Fibroblast of lung (primary cell): ENCODE data around the gene STEEP1. TPM values are rescaled to one million over a fixed set of nuclear protein-coding genes. Genes with fewer than 3 reads are reported as not detected.

Experiments
- DNase-seq, 2 donors: peaks; one replicate each; pipeline versions ENCODE4 v3.0.0 to v3.0.0-alpha.2; 2010; ENCODE audit warnings: low read depth in 2 of 2
- H2AFZ ChIP-seq: 2 replicates; pipeline ENCODE4 v1.5.1; 2012; ENCODE audit warnings: low read length, control low read depth, inconsistent platforms
- H3K27ac ChIP-seq: 2 replicates; pipeline ENCODE4 v1.5.1; 2011; ENCODE audit warnings: low read length, control low read depth; ENCODE audit not compliant: insufficient read depth
- H3K27me3 ChIP-seq: 2 replicates; pipeline ENCODE4 v1.5.1; 2011; ENCODE audit warnings: mild to moderate bottlenecking, low read length; ENCODE audit not compliant: control insufficient read depth, insufficient read depth
- H3K36me3 ChIP-seq: 2 replicates; pipeline ENCODE4 v1.5.1; 2011; ENCODE audit warnings: low read length; ENCODE audit not compliant: control insufficient read depth, insufficient read depth
- H3K4me1 ChIP-seq: 2 replicates; pipeline ENCODE4 v1.5.1; 2011; ENCODE audit warnings: low read length; ENCODE audit not compliant: control insufficient read depth, insufficient read depth; ENCODE audit errors: extremely low read depth
- H3K4me2 ChIP-seq: 2 replicates; pipeline ENCODE4 v1.5.1; 2011; ENCODE audit warnings: low read length, control low read depth; ENCODE audit not compliant: insufficient read depth; ENCODE audit errors: extremely low read depth
- H3K4me3 ChIP-seq, 4 experiments: fragments of 200-600 bp in 1 of 4; sonication (generic) in 1 of 4; replicated peaks in 1 of 4; 2 replicates each; pipeline ENCODE4 v1.5.1; 2011 to 2016; ENCODE audit warnings: low read length in 4 of 4, low read depth in 3 of 4, mild to moderate bottlenecking in 3 of 4, control low read depth in 2 of 4, inconsistent platforms in 1 of 4, mixed read lengths in 1 of 4; ENCODE audit not compliant: insufficient read depth in 1 of 4; ENCODE audit errors: control extremely low read depth in 1 of 4
- H3K79me2 ChIP-seq: 2 replicates; pipeline ENCODE4 v1.5.1; 2012; ENCODE audit warnings: mild to moderate bottlenecking, low read length, inconsistent platforms; ENCODE audit not compliant: control insufficient read depth, insufficient read depth
- H3K9ac ChIP-seq: 2 replicates; pipeline ENCODE4 v1.5.1; 2011; ENCODE audit warnings: mild to moderate bottlenecking, low read length, control low read depth; ENCODE audit not compliant: insufficient read depth
- H3K9me3 ChIP-seq: 2 replicates; pipeline ENCODE4 v1.5.1; 2012; ENCODE audit warnings: low read depth, low read length; ENCODE audit not compliant: control insufficient read depth, insufficient read depth
- H4K20me1 ChIP-seq: 2 replicates; pipeline ENCODE4 v1.5.1; 2011; ENCODE audit warnings: low read length; ENCODE audit not compliant: control insufficient read depth, insufficient read depth; ENCODE audit errors: extremely low read depth
- CTCF ChIP-seq, 2 donors: IDR thresholded peaks in 1 of 2; conservative IDR thresholded peaks in 1 of 2; 1 replicate in 1 of 2; 2 replicates in 1 of 2; pipeline ENCODE4 v1.5.1; 2011 to 2012; ENCODE audit warnings: low read length in 2 of 2, control low read depth in 1 of 2, inconsistent platforms in 1 of 2, low read depth in 1 of 2, mild to moderate bottlenecking in 1 of 2
- EZH2 ChIP-seq: IDR thresholded peaks from 2 replicates; pipeline ENCODE4 v1.5.1; 2012; ENCODE audit warnings: low read length, control low read depth, mild to moderate bottlenecking; ENCODE audit errors: missing control alignments
- polyA plus RNA-seq, 2 donors: library from polyadenylated mRNA; depleted of rRNA in 1 of 2; stranded (reverse) in 1 of 2; unstranded in 1 of 2; fragments of >200 nt; gene quantifications; 2 replicates each; pipeline ENCODE4 v1.2.1, GENCODE V29; 2011 to 2012; ENCODE audit warnings: missing spikeins in 1 of 2
- total RNA-seq: library from RNA; depleted of rRNA; stranded (reverse); fragments of >200 nt; gene quantifications from 2 replicates; pipeline ENCODE4 v1.2.1, GENCODE V29; 2014

STEEP1 gene
- total and polyA plus RNA-seq, 2 donors (not counting 1 experiment from before 2014, with no cell fraction given) = 20.3 to 40.8 TPM

DNA sequence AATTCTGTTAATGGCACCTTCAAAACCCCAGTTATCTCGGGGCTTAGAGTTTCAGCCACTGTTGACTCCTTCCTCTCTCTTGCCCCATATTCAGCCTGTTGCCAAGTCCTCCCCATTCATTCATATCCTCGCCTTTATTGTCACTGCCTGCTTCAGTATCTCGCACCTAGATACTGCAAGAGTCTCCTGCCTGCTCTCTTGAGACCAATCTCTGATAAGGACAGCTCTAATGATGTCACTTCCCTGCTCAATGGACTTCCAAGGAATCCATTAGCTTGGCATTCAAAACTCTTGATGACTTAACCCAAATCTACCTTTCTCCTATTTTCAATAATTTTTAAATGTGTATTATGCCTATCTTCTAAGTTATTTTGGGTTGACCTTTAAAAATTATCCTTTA, 8.0 kb upstream of the STEEP1 start:
- Histone ChIP-seq H3K9me3 (no peaks in the 10 kb centered on the region), H2AFZ (no peak overlapping the region), H3K9ac (no peak overlapping the region), H3K79me2 (peaks cover 12% of the 10 kb centered on the region), H3K27ac (no peak overlapping the region), H4K20me1 (no peaks in the 10 kb centered on the region), H3K4me1 (no peaks in the 10 kb centered on the region), H3K27me3 (no peaks in the 10 kb centered on the region), H3K4me2 (peak overlapping the region; percentile 78), H3K4me3 (peak overlapping the region in 3 of 4 experiments; percentile 61 to 72 (median 65)), H3K36me3 (no peaks in the 10 kb centered on the region)
- no peak for TF ChIP-seq EZH2
- TF ChIP-seq CTCF (conservative IDR thresholded peaks at IDR 0.05 in 1 of 2, IDR thresholded peaks at IDR 0.05 in 1 of 2; ENCODE audit: low read depth in 1 of 2, low read length in 2 of 2) = no peak
- DNase-seq = no peak

GRCh38 chrX:119570351-119570835, 5.2 kb upstream of the STEEP1 start:
- no peak overlapping the region for H3K9ac ChIP-seq
- H4K20me1 ChIP-seq = no peaks in the 10 kb centered on the region
- no peak overlapping the region for H3K27ac ChIP-seq
- H3K79me2 ChIP-seq = peaks cover 6% of the 10 kb centered on the region
- no peaks in the 10 kb centered on the region for H3K9me3 ChIP-seq
- no peak overlapping the region for H3K4me3 ChIP-seq
- DNase-seq = no peak
- no peak for TF ChIP-seq CTCF (conservative IDR thresholded peaks at IDR 0.05 in 1 of 2, IDR thresholded peaks at IDR 0.05 in 1 of 2; ENCODE audit: low read depth in 1 of 2, low read length in 2 of 2)
- no peak for TF ChIP-seq EZH2
- H2AFZ ChIP-seq = no peak overlapping the region
- H3K4me2 ChIP-seq = no peak overlapping the region
- no peaks in the 10 kb centered on the region for H3K4me1 ChIP-seq
- H3K36me3 ChIP-seq = no peaks in the 10 kb centered on the region
- H3K27me3 ChIP-seq = no peaks in the 10 kb centered on the region

DNA sequence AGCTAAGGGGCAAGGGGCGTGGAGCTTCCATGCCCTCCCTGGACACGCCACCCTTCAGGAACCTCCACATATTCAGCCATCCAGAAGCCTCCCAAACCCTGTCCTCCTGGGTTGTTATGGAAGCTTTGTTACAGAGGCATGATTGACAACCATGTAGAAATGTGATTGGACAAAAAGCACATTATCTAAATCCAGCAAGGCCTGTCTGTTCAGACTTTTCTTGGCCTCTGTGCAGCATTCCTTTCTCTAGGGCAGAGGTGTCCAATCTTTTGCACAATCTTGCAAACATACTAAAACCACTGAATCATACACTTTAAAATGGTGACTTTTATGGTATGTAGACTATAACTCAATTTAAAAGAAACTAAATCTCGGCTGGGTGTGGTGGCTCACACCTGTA, 12.7 kb downstream of the STEEP1 start:
- no peaks in the 10 kb centered on the region for H3K4me1 ChIP-seq
- no peak overlapping the region for H3K4me3 ChIP-seq
- H3K36me3 ChIP-seq = no peaks in the 10 kb centered on the region
- H3K27me3 ChIP-seq = no peaks in the 10 kb centered on the region
- H3K9me3 ChIP-seq = no peaks in the 10 kb centered on the region
- DNase-seq = peak; percentile 27 to 50
- no peak overlapping the region for H2AFZ ChIP-seq
- TF ChIP-seq CTCF (conservative IDR thresholded peaks at IDR 0.05 in 1 of 2, IDR thresholded peaks at IDR 0.05 in 1 of 2; ENCODE audit: low read depth in 1 of 2, low read length in 2 of 2) (no peak), EZH2 (no peak)
- no peak overlapping the region for H3K27ac ChIP-seq
- no peaks in the 10 kb centered on the region for H4K20me1 ChIP-seq
- H3K4me2 ChIP-seq = no peak overlapping the region
- H3K79me2 ChIP-seq = no peaks in the 10 kb centered on the region
- H3K9ac ChIP-seq = no peak overlapping the region
